ENCODE results near the gene SLK.

- TF ChIP-seq, protein P1, sequence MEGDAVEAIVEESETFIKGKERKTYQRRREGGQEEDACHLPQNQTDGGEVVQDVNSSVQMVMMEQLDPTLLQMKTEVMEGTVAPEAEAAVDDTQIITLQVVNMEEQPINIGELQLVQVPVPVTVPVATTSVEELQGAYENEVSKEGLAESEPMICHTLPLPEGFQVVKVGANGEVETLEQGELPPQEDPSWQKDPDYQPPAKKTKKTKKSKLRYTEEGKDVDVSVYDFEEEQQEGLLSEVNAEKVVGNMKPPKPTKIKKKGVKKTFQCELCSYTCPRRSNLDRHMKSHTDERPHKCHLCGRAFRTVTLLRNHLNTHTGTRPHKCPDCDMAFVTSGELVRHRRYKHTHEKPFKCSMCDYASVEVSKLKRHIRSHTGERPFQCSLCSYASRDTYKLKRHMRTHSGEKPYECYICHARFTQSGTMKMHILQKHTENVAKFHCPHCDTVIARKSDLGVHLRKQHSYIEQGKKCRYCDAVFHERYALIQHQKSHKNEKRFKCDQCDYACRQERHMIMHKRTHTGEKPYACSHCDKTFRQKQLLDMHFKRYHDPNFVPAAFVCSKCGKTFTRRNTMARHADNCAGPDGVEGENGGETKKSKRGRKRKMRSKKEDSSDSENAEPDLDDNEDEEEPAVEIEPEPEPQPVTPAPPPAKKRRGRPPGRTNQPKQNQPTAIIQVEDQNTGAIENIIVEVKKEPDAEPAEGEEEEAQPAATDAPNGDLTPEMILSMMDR (IDR thresholded peaks at IDR 0.05), result no peak
- TF ChIP-seq ZFX (IDR thresholded peaks at IDR 0.05; ENCODE audit: borderline replicate concordance), result no peak
Observed at GRCh38 chr10:103930881-103931280, 36.1 kb upstream of the SLK start.

Data from 22Rv1 (cell line).